Kidney (tissue), 14 donors: ENCODE measurements around the gene CFAP69. TPM values are rescaled to one million over a fixed set of nuclear protein-coding genes. Genes with fewer than 3 reads are reported as not detected.
A peak's percentile ranks its signal among the peaks of the same experiment; 100 is the strongest.

Experiments used
- DNase-seq, 5 donors: peaks; one replicate each; pipeline ENCODE4 v3.0.0-alpha.2; 2013 to 2020
- FAIRE-seq: peaks from 2 replicates; lab custom pipeline; 2012; peaks lifted over from hg19 to GRCh38; lab: Jason Lieb, UNC
- H3K27ac ChIP-seq, 2 donors: one replicate each; pipeline ENCODE4 v1.7.0; 2013; ENCODE audit warnings: low read depth in 2 of 2, low read length in 2 of 2, inconsistent platforms in 1 of 2
- H3K27me3 ChIP-seq: one replicate; pipeline ENCODE4 v1.7.1; 2013; ENCODE audit warnings: low read length, inconsistent platforms; ENCODE audit not compliant: control insufficient read depth, insufficient read depth
- H3K36me3 ChIP-seq, 3 donors: one replicate each; pipeline versions ENCODE4 v1.7.0 to v1.7.1; 2013; ENCODE audit warnings: low read length in 3 of 3, control low read depth in 1 of 3, inconsistent platforms in 1 of 3; ENCODE audit not compliant: insufficient read depth in 3 of 3, control insufficient read depth in 2 of 3
- H3K4me1 ChIP-seq, 3 donors: one replicate each; pipeline versions ENCODE4 v1.7.0 to v1.7.1; 2013; ENCODE audit warnings: low read length in 3 of 3, inconsistent platforms in 1 of 3, low read depth in 1 of 3; ENCODE audit not compliant: control insufficient read depth in 2 of 3, insufficient read depth in 2 of 3
- H3K4me3 ChIP-seq, 3 donors: one replicate each; pipeline versions ENCODE4 v1.7.0 to v1.8.1; 2013; ENCODE audit warnings: low read length in 3 of 3, control low read depth in 1 of 3, inconsistent platforms in 1 of 3
- H3K9ac ChIP-seq, 3 donors: one replicate each; pipeline versions ENCODE4 v1.7.0 to v1.7.1; 2013; ENCODE audit warnings: low read length in 3 of 3, control low read depth in 1 of 3, inconsistent platforms in 1 of 3
- H3K9me3 ChIP-seq, 3 donors: one replicate each; pipeline versions ENCODE4 v1.7.0 to v1.7.1; 2013; ENCODE audit warnings: low read length in 3 of 3, control low read depth in 1 of 3, inconsistent platforms in 1 of 3; ENCODE audit not compliant: control insufficient read depth in 2 of 3, insufficient read depth in 1 of 3
- CTCF ChIP-seq: IDR thresholded peaks from 3 replicates; pipeline ENCODE4 v1.5.1; 2012; ENCODE audit warnings: mild to moderate bottlenecking, moderate library complexity, borderline replicate concordance; ENCODE audit not compliant: insufficient read depth; ENCODE audit errors: extremely low read depth
- intact Hi-C: fragments of 100-400 bp; cut with DNase I; formaldehyde crosslinking; loops from one replicate; pipeline ENCODE4 v1.11.1; 2022
- polyA plus RNA-seq: library from polyadenylated mRNA; stranded (reverse); fragments of 350-450 nt; fragmentation: Illumina TruSeq; extraction: RNeasy Lipid Tissue Mini Kit (QIAGEN cat#74804); gene quantifications from one replicate; pipeline ENCODE4 v1.2.3, GENCODE V29; 2014; ENCODE audit warnings: low read depth, low replicate concordance; ENCODE audit not compliant: insufficient read depth
- total RNA-seq: library from RNA; stranded (reverse); fragmentation: NEBNext Ultra II Directional; extraction: Animal tissue kit (Norgen Biotek cat#: 25700); gene quantifications from one replicate; pipeline ENCODE4 v1.2.1, GENCODE V29; 2021
- donor health status: control.
- donor health status: control.
- donor health status: control.
- donor health status: control.
- donor health status: control.
- donor health status: DM: yes; HTN: yes; CAD: no.
- donor health status: Normal renal cell carcinoma (clear cell type).

The CFAP69 gene
- total and polyA plus RNA-seq, 2 donors from 2014 or later: 9.2 to 13.2 TPM

DNA sequence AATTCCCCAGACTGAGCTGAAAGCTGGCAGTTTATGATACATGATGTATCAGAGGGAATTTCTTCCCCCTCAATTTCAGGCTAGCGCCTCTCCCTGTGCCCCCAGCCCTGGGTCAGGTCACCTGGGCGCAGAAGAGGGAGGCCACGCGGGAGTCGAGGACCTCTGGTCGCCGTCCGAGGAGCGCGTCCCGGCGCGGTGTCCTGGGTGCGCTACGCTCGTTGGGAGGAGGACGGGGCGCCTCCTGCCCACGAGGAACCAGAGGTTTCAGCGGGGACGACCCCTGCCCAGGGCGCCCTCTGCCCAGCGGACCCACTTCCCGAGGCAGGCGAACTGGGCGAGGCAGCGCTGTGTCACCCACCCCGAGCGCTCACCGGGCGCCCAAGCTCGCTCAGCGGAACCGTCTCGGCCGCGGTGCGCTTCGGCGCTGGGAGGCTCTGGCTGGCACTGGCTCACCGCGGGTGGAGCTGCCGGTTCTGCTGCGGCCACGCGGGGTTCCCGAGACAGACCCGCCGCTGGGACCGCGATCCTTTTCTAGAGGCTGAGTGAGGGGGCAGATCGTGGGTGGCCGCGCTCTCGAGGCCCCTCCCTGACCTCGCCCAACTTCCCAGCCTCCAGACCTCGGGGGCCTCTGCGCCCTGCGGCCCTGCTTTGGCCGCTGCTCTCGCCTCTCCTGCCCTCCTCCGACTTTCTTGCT lies 76.0 kb downstream of the CFAP69 start, which contains the start of gene FAM237B:
Gene FAM237B, minus strand, starts transcription at position 504 of the 694 bp plus-strand sequence. CDS start 1,556 bp downstream, outside the sequence.
- Histone ChIP-seq H3K4me3 (peak within 1 kb of the TSS in 1 of 3 donors; percentile 44), H3K4me1 (peaks cover 0 to 4% (median 0%) of the 10 kb centered on the region in 3 donors), H3K9ac (no peak within 1 kb of the TSS), H3K27ac (no peak within 1 kb of the TSS), H3K27me3 (peaks cover 28% of the 10 kb centered on the region), H3K9me3 (no peaks in the 10 kb centered on the region), H3K36me3 (no peaks in the 10 kb centered on the region)
- intact Hi-C loops: no loop called here
- no peak for TF ChIP-seq CTCF
- DNase-seq (peak; percentile 42 to 62 (median 47)), FAIRE-seq (no peak)

DNA sequence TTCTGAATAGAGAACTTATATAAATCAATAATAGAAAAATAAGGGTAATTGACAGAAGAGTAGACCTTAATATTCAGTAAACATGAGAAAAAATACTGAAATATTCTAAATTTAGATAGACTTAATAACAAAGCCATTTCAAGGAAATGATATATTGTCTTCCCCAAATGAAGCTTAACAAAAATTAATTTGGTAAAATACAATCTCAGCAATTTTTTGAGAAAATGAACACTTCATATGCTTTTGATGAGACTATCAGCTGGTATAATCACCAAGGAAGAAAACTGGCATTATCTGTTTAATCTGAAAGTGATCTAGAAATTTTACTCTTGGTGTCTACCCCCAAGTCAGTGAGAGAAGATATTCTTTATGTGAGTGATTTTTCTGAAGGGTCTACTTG lies 77.9 kb downstream of the CFAP69 start:
- TF ChIP-seq CTCF: no peak
- Histone ChIP-seq H3K4me3 (no peak overlapping the region), H3K9me3 (no peaks in the 10 kb centered on the region), H3K27me3 (peaks cover 28% of the 10 kb centered on the region), H3K36me3 (no peaks in the 10 kb centered on the region), H3K9ac (no peak overlapping the region), H3K27ac (no peak overlapping the region), H3K4me1 (peaks cover 0 to 4% (median 0%) of the 10 kb centered on the region in 3 donors)
- no peak for FAIRE-seq
- no peak for DNase-seq
- intact Hi-C loops: no loop called here

- FAIRE-seq (no peak), DNase-seq (no peak)
- Histone ChIP-seq H3K9me3 (no peaks in the 10 kb centered on the region), H3K4me1 (no peaks in the 10 kb centered on the region), H3K27me3 (peaks cover 17% of the 10 kb centered on the region), H3K36me3 (no peaks in the 10 kb centered on the region), H3K9ac (no peak overlapping the region), H3K4me3 (no peak overlapping the region), H3K27ac (no peak overlapping the region)
- intact Hi-C loops: no loop called here
- TF ChIP-seq CTCF: no peak
Measured at GRCh38 chr7:90326500-90326899, 81.5 kb downstream of the CFAP69 start.
